Activated naive CD8-positive, alpha-beta T cell treated with anti-CD3 and anti-CD28 coated beads, Interleukin-2, amount 50 U/mL, for 16 hours (primary cell): Measurements from ENCODE around the gene NEIL3.
"Not testable (repeated sequence)": the region's sequence is repeated elsewhere in the genome, so short reads cannot be mapped to it uniquely, and the experiment has no call there.

Experiments
- DNase-seq: peaks from one replicate; pipeline ENCODE4 v3.0.0-alpha.2; 2020; ENCODE audit warnings: low read depth, low spot score

NEIL3 gene

DNA sequence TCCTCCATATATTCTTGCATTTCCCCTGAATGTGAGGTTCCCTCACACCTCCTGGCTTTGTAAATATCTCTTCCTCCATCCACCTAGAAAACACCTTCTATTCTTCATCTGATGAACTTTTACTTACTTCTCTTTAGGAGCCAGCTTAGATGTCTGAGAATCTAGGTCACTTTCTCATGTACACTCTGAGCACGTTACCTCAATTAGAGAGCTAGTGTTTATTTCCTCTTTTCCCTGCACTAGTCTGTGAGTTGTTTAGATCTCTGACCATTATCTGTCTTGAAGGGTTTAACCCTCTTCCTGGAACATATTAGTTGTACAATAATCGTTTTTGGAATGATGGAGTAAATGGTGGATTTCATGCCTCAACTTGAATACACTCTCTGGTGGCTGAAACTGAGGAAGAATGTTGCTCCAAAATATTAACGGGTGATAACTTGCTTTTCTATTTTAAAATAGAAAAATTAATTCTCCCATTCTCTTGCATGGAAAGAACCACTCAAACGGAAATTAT, 8.5 kb upstream of the NEIL3 start:
- no peak for DNase-seq

DNA sequence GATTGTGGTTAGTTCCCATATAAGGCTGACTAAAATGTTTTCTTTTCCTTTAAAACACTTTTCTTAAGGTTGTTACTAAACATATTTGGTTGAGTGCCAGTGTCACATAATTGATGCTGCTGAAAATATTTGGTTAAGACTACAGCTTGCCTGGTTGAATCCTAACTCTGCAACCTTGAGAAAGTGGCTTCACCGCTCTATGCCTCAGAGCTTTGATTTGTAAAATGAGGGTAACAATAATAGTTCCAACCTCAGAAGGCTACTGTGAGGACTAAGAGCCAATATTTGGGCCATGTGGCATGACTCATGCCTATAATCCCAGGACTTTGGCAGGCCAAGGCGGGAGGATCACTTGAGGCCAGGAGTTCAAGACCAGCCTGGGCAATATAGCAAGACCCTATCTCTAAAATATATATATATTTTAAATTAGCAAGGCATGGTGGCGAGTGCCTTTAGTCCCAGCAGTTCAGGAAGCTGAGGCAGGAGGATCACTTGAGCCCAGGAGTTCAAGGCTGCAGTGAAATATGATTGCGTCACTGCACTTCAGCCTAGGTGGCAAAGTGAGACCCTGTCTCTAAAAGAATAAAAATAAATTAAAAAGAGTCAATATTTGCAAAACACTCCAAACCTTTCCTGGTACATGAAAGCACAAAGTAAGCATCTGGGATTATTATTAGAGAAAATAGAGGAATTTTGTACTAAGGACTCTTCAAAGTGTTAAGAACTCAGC, 7.1 kb upstream of the NEIL3 start:
- DNase-seq = no peak

DNA sequence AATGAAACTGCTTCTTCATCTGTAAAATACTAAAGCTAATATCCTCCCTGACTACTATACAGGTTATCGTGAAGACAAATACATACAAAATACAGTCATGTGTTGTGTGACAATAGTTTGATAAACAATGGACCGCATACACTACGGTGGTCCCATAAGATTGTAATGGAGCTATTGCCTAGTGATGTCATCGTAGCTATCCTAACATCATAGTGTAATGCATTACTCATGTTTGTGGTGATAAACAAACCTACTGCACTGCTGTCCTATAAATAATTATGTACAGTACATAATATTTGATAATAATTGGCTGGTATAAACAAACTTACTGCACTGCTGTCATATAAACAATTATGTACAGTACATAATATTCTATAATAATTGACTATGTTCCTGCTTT, 5.6 kb upstream of the NEIL3 start:
- DNase-seq = no peak

DNA sequence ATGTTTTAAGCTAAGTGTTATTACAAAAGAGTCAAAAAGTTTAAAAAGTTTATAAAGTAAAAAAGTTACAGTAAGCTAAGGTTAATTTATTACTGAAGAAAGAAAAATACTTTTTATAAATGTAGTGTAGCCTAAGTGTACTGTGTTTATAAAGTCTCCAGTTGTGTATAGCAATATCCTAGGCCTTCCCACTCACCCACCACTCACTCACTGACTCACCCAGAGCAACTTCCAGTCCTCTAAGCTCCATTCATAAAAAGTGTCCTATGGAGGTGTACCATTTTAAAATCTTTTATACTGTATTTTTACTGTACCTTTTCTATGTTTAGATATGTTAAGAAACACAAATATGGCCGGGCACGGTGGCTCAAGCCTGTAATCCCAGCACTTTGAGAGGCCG, 4.8 kb upstream of the NEIL3 start:
- DNase-seq = not testable (repeated sequence)

DNA sequence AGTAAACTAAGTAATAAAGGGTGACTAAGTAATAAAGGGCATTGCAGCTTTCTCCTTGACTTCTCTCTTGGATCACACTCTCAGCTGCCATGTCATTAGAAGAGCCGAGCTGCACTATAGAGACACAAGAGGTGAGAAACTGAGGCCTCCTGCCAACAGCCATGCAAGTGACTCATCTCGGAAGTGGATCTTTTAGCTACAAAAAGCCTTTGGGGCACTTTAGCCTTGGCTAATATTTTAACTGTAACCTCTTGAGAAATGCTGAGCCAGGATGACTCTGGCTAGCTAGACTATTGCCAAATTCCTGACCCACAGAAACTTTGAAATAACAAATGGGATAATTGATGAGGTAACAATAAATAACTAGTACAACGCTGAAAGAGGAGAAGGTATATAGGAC, 1.5 kb upstream of the NEIL3 start:
- DNase-seq = no peak

DNA sequence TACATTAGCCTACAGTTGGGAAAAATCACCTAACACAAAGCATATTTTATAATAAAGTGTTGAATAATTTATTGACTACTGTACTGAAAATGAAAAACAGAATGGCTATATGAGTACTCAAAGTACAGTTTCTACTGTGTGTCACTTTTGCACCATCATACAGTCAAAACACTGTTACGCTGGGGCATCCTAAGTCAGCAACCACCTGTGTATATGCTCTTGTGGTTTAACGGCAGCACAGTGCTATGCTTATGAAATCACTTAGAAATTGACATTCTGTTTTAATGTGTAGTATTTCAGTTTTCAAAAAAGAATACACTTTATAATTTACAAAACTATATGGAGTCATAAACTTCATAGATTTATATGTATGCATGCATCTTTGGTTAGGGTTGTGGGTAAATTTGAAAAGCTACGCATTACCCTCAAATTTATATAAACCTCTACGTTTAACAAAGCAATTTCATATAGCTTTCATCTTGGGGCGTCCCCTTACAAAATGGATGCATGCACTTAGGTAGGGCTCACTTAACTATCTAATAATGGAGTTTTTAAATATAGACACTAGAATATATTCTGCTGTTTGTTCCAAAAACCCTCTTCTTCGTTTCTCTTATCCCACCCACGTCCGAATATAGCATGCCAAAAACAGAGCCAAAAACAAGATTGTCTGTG, 690 bp upstream of the NEIL3 start:
- no peak for DNase-seq

DNA sequence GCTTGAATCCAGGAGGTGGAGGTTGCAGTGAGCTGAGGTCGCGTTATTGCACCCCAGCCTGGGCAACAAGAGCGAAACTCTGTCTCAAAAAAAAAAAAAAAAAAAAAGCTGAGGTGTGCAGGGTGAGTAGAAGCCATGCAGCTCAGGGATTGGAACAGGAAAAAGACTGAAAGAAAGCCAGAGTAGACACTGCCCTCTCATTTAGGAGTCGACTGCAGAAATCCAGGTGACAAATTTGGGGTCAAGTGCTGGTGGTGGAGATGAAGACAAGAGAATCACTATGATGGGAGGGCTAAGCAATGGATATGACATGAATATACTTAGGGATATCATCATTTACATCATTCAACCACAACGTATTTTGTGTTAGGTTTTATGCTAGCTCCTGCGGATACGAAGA, 1.9 kb downstream of the NEIL3 start:
- DNase-seq = no peak

DNA sequence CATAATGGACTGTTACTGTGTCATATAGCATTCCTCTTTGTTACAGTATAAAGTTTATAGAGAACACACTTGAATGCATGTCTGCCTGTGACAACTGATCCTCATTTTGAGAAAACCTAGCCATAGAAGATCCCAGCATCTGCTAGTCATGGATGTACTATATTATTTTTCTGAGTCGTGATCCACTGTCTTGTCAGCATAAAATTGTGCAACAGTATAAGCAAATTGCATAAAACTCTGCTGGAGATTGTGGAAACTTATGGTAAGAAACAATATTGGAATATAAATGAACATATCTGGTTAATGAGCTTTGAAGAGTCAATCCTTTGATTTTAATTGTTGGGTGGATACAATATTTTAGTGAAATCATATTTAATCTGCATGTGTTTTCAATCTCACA, 3.6 kb downstream of the NEIL3 start:
- no peak for DNase-seq

DNA sequence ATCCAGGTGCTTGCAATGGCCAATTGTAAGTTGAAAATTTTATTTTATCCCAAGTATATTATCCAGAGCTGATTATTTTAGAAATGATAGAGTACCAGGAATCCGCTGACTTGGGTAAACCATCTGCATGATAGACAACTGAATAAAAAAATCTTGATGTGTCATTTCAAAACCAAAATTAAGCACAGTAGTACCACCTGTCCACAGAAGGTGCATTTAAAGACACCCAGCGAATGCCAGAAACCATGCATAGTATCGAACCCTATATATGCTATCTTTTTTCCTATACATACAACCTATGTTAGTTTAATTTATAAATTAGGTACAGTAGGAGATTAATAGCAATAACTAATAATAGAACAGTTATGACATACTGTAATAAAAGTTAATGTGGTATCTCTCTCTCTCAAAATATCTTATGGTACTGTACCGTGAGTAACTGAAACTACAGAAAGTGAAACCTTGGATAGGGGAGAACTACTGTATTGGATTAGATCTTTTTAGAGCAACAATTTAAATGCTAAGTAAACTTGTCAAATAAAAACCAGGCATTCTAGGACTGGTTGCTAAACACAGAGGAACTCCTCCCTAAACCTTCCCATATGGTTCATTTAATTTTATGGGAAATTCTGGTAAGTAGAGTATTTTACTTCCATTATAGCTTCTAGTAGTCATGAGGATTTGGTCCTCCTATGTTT, 6.2 kb downstream of the NEIL3 start:
- DNase-seq = no peak

DNA sequence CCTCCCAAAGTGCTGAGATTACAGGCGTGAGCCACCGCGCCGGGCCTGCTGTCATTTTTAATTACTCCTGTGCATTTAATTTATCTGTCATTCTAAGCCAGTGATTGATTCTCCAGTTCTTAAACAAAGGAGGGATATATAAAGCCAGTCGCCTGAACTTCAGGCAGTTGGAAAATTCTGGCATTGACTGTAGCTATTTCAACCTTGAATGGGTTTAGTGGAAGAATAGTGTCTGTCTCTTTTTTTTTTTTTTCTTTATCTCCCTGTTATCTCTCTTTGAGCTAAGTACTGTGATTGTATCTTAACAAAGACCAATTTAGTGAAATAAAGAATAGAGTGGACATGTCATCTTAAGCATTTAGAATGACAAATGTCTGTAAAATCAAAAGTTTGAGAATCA, 11.0 kb downstream of the NEIL3 start:
- no peak for DNase-seq

DNA sequence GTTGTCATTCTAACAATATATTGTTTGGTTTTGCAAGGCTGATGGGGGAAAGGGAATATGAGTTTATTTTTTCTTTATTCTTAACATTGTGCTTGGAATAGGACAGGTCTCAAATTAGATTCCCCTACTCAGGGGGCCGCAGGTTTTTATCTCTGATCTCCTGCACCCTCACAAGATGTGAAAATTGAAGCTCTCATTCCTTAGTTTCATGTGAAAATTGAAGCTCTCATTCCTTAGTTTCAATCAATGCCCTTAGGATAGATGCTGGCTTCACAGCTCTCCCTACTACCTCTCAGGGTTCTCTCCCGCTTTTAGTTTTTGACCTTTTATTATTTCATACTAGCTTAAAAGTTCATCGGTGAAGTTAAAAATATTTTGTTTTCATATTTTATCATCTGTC, 12.0 kb downstream of the NEIL3 start:
- no peak for DNase-seq

DNA sequence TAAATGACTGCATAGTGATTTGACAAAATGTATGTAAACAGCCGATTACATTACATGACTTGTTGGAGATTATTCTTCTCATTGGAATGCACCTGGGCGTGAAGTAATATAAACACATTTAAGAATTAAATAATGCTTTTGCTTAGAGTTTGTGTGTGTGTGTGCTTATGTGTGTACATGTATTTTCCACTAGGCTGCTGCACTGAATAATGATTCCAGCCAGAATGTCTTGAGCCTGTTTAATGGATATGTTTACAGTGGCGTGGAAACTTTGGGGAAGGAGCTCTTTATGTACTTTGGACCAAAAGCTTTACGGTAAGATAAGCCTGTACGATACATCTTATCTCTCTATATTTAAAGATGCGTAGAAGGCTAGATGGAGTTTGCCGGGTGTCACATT, 12.6 kb downstream of the NEIL3 start:
- DNase-seq = no peak

DNA sequence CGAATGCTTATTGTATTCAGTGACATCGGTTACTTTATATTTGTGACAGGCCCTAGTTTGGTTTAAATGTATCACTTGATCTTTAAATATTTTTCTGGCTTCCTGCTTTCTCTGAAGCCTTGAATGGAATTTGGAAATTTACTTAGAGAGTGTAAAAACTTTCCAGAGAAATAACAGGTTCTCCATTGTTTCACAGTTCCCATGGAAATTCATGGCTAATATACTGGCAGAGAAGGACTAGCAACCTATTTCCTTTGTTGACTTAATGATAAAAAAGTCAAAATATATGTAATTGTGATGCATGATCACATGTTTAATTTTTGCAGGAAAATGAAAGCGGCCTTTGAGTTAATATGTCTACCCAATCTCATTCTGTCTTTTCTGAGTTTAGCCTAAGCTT, 13.2 kb downstream of the NEIL3 start:
- no peak for DNase-seq

DNA sequence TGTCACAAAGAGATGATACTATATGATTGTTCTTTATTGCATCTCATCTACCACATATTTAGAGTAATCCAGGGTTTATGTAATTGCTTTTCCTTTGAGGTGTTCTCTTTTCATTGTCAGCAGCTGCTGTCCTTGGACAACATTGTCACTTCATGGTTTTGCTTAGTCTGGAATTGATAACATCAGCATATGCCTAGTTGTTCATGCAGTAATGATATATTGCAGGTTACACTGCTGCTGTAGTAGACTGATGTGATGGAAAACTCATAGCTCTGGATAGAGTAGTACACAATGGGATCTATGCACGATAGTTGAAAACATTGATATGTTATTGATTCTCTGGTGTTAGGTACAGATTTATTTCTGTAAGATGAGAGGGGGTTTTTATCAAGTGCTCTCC, 13.7 kb downstream of the NEIL3 start:
- DNase-seq = no peak

DNA sequence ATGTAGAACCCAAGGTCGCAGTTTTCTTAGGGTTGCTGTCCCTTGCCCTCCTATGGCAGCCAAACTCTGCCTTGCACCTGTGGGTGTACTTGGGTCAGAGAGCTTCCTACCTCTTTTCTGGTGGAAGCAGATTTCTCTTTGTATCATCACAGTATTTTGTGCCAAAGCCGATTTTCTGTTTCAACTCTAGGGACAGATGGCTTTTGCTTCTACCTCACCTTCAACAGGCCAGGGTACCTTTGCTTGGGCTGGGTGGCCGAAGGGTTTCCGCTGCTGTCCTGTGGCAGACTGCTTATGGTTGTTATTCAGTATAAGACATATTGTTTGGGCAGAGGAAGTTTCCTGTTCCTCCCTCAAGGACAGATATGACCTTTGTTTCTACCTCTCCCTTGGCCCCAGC, 22.4 kb downstream of the NEIL3 start:
- DNase-seq = no peak

DNA sequence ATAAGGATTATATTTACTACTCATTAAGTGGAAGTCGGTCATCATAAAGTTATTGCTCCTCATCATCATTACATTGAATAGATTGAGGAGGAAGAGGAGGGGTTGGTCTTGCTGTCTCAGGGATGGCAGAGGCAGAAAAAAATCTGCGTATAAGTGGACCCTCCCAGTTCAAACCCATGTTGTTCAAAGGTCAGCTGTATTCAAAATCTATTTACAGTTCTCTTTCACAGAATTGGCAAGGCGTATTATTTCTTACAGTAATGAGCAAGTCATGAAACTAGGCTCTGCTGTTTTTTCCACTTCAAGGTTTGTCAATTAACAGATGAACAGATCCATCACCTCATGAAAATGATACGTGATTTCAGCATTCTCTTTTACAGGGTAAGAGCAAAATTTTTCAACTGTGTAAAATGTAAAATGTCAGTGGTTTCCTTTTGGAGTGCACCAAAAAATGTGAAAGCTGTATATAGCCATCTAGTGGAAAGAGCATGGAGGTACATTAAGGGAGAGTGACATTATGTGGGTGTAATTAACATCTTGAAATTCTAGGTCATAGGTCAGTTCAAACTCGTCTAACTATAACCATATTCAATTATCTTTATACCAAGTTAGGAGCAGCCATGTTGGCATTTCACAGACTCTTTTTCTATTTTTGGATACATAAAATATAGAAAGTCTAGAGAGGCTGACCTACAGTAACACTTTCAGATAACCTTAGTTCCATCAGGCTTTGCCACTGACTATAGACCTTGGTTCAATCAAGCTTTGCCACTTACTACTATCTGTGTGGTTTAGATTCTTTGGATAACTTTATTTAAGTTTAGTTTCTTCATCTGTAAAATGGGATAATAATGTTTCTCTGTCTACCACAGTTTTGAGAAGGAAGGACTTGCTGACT, 30.1 kb downstream of the NEIL3 start:
- no peak for DNase-seq

DNA sequence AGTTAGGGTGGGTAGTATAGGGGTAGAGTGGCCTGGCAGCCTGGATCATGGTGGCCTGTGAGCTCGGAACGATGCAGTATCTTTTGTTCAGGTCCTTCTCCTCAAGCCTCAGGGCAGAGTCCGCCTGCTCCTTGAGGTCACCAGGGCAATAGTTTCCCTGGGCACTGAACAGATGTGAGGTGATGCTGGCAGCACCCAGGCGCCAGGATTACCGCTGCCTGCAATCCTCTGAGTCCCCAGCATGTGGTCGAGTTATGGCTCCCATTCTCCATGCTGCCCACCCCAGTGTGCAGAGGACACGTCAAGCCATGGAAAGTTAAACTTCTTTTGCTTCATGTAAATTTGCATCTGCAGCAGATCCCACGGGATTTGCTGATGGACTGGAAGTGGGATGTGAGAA, 38.7 kb downstream of the NEIL3 start:
- no peak for DNase-seq

DNA sequence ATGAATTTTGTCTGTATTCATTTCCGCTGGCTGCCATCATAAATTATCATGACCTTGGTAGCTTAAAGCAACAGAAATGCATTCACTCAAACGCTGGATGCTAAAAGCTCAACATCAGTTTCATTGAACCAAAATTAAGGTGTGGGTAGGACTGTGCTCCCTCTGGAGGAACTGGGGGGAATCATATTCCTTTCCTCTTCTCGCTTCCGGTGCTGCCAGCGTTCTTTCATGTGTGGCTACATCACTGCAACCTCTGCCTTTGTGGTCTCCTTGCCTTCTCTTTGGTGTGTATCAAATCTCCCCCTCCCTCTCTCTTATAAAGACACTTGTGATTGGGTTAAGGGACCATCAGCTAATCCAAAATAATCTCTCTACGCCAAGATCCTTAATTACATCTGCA, 39.5 kb downstream of the NEIL3 start:
- DNase-seq = no peak

DNA sequence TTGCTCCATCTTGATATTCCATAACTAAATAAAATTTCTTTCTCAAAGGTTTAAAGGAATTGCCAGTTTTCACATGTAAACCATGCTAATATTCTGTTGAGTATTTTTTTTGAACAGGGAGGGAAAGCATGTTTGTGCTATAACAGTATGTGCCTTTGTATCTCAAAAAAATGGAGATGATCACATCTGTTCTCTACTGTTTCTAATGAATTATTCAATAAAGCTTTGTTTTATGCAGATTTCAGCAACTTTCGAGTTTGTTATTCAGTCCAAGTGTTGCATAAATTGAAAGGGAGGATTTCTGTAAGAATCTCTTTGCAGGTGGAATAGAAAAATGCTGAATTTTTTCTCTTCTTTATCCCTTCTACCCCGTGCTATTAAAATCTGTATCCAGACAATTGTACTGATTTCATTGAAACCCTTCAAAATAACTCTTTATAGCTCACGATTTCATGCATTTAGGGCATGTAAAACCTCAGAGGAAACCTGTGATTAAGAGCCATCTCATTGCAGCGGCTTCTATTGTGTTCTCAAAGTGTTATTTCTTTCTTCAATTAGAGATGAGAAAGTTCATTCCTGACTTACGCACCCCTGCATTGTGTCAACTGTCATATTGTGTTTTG, 42.1 kb downstream of the NEIL3 start:
- DNase-seq = no peak

DNA sequence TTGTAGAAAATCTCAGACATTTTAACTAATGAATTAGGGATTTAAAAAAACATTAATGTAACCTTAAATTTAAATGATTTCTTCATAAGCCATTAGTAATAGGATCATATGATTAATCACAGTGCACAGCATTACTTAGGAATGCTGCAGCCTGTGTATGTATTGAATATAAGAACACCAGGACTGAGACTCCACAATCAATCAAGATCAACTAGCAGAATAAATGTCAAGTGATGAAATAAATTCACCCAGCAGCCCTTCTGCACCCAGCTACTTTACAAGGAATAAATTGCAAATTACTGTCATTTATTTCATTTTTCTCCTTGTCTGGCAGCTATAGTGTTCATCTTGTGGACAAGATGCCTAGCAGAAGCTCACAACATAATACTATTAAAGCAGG, 46.5 kb downstream of the NEIL3 start:
- DNase-seq = no peak

DNA sequence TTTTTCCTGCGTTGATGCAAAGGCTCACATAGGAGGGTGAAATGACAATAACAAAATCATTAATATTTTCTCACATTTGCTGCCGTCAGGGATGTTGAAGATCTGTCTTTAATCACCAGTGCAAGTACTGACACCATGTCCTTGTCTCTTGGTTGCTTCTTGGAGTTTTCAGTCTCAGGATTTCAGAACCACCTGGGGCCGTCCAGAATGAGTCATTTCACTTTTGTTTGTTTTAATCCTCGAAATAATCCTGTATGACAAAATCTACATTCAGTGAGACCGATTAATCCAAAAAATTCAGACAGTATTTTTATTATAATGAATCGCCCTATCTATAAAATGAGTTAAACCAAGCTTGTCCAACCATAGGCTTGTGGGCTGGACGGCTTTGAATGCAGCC, 47.2 kb downstream of the NEIL3 start:
- DNase-seq = no peak
